GM10266 (cell line): ENCODE measurements around the gene MTRF1.

Experiments
- DNase-seq: peaks from one replicate; pipeline ENCODE4 v3.0.0; 2012; ENCODE audit errors: extremely low spot score
- TF ChIP-seq, protein P1 (sequence below): IDR thresholded peaks from 2 replicates; pipeline ENCODE4 v1.5.1; 2012; ENCODE audit warnings: mild to moderate bottlenecking, low read depth; ENCODE audit not compliant: control insufficient read depth, insufficient read depth; ENCODE audit errors: missing control alignments

MTRF1 gene, protein sequence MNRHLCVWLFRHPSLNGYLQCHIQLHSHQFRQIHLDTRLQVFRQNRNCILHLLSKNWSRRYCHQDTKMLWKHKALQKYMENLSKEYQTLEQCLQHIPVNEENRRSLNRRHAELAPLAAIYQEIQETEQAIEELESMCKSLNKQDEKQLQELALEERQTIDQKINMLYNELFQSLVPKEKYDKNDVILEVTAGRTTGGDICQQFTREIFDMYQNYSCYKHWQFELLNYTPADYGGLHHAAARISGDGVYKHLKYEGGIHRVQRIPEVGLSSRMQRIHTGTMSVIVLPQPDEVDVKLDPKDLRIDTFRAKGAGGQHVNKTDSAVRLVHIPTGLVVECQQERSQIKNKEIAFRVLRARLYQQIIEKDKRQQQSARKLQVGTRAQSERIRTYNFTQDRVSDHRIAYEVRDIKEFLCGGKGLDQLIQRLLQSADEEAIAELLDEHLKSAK

DNA sequence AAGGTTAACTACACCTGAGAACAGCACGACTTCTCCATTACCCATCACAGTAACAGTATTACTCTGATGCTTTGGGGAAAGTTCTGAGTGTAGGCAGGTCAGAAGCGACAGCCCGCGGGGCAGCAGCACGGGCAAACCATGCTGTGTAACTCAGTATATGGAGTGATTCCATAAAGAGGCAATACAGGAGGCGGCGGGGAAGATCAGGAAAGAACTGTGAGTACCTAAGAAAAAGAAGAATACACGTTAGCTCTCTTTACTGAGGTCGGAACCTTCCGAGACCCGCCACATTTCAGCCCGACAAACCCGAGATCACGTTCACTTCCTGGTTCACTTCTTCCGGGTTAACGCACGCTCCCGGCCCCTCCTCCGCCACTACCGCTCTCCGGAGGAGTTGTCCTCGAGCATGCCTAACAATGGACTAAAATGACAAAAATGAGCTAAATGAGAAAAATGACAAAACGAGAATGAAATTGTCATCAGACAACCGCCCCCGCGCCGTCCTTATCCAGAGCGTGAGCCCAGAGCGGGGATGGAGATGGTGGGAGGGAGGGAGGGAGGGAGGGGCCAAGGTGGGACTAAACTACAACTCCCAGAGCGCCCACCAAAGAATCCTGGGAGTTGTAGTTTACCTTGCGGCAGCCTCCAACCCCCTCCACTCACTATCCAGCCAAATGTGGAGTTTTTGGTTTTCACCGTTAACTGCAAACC, at the start of gene MTRF1:
Gene MTRF1 (minus strand): TSS at position 316 of the 711 bp plus-strand sequence. CDS start 2,669 bp downstream, outside the sequence.
- TF ChIP-seq, protein P1, sequence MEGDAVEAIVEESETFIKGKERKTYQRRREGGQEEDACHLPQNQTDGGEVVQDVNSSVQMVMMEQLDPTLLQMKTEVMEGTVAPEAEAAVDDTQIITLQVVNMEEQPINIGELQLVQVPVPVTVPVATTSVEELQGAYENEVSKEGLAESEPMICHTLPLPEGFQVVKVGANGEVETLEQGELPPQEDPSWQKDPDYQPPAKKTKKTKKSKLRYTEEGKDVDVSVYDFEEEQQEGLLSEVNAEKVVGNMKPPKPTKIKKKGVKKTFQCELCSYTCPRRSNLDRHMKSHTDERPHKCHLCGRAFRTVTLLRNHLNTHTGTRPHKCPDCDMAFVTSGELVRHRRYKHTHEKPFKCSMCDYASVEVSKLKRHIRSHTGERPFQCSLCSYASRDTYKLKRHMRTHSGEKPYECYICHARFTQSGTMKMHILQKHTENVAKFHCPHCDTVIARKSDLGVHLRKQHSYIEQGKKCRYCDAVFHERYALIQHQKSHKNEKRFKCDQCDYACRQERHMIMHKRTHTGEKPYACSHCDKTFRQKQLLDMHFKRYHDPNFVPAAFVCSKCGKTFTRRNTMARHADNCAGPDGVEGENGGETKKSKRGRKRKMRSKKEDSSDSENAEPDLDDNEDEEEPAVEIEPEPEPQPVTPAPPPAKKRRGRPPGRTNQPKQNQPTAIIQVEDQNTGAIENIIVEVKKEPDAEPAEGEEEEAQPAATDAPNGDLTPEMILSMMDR, result no peak
- DNase-seq, result peak; percentile 84

DNA sequence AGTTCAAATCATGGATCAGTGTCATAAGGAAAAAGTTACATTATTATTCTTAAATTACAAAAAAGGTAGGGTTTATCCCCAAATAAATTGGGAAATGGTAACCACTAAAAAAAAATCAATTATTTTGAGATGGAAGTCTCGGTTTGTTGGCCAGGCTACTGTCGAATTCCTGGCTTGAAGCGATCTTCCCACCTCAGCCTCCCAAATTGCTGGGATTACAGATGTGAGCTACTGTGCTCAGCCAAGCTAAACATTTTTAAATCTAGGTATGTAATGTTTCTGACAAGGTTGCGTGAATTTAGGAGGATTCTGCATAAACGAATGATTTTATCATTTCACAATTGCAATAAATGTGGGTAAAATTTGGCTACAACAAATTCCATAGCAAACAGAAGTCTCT, 49.7 kb upstream of the MTRF1 start:
- no peak for DNase-seq
- TF ChIP-seq, protein P1, result no peak

DNA sequence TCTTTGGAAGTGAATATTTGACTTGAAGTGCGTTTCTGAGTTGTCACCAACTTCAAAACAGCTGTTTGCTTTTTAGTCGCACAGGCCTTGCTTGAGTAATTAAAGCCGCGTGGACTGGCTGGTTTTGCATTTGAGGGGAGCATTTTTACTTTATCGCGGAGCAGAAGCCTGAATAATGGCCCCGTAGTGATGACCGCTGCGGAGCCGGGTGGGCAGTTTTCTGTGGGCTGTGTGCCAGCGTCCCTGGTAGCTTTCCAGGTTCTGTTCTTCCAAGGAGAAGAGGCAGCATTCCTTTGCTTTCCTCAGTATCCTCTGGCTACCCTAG, 48.8 kb upstream of the MTRF1 start:
- TF ChIP-seq, protein P1, result no peak
- DNase-seq, result peak; percentile 21

DNA sequence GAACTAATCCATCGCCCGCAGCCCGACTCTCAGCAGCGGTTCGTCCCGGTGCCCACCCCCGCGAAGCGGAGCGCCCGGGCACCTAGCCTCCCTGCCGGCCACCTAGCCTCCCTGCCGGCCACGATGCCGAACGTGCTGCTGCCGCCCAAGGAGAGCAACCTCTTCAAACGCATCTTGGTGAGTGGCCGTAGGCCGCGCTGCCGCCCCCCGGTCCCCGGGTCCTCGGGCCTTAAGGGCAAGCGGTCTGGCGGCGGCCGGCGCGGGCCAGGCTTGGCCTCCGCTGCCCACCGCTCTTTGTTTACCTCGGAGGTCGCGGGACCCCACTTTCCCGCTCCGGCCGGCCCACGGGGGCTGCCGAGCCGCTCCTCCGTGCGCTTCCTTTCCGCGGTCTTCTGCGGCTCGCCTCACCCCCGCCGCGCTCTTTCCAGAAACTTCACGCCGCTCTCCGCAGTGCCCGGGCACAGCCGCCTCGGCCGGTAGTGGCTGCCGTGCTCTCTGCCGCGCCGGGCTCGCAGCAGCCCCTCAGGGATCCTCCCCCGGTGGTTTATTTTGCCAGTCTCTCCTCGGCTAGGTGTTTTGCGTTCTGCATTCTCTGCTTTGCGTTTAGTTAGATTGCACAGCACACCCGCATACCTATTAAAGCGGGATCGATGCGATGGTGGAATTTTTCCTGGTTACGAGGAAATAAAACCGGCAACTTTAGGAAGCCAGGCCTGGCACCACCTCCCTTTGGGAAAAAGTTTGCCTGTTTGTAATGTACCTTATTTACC, 48.2 kb upstream of the MTRF1 start:
- TF ChIP-seq, protein P1, result no peak

DNA sequence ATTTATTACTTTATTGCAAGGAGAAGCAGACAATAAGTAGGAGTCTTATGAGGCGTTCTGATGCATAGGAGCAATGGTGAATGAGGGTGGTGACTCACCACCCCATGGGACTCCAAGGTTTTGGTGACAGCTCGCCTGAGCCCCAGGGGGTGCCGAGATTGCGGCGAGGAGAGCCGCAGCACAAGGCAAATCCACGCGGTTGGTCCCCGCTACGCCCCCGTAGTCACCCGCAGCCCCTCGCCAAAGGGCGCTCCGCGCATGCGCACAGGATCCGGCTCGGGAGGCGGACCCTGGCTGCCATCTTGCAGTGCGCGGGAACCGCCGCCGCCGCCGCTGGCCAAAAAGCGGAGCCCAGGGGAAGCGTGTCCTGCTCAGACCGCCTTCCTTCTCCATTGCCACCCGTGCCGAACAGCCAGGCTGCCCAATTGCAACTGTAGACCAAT, 47.6 kb upstream of the MTRF1 start, which contains the start of gene NAA16:
Gene NAA16 (plus strand): TSS at position 305 of the 443 bp plus-strand sequence. CDS start 262 bp downstream, outside the sequence.
- TF ChIP-seq, protein P1, result no peak
- DNase-seq, result peak; percentile 94

More for the DNA sequence above, 48.2 kb upstream of the MTRF1 start:
- peak; percentile 41 for DNase-seq

DNA sequence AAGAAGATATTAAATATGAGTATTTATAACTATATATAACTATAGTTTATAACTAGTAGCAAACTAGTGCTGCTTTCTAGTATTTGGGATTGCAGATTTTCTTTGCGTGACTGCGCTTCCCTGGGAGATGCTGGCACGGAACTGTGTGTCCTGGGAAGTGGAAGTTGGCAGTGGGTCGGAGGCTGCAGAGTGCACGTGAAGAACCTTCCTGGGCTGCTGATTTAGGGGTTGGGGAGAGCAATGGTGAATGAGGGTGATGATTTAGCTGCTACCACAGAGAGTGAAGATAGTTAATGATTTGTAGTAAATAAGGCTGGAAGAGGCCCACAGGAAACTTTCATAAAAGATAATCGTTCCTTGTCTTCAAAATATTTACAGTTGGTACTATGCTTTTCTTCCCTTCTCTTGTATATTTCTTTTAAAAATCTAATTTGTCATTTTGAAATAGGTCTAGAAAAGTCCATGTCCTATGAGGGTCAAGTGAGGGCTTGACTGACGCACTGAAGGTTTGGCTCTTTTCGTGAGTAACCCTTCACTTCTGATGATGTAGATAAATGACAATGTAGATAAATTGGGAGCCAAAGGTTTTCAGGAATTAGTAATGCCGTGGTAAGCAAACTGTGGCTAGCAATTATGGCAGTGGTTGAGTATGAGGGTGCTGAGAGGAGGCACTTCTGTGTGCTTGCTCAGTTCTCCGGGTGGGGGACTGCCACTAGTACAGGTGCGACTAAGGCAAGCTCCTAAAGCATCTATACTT, 44.7 kb upstream of the MTRF1 start:
- TF ChIP-seq, protein P1, result no peak
- DNase-seq, result no peak
